Keratinocyte (primary cell): Measurements from ENCODE around the gene ELOVL6. TPM values are rescaled to one million over a fixed set of nuclear protein-coding genes. Genes with fewer than 3 reads are reported as not detected.

Experiments
- DNase-seq: peaks from one replicate; pipeline ENCODE4 v3.0.0-alpha.2; 2011; ENCODE audit warnings: low read depth, missing footprints, low spot score
- FAIRE-seq: peaks from 2 replicates; lab custom pipeline; 2011; peaks lifted over from hg19 to GRCh38; lab: Jason Lieb, UNC
- H2AFZ ChIP-seq: 2 replicates; pipeline ENCODE4 v1.6.0; 2012; ENCODE audit warnings: low read length, control low read depth, inconsistent platforms; ENCODE audit not compliant: control insufficient read depth
- H3K27ac ChIP-seq: 2 replicates; pipeline ENCODE4 v1.5.1; 2011; ENCODE audit warnings: low read length; ENCODE audit not compliant: control insufficient read depth, insufficient read depth
- H3K27me3 ChIP-seq: 3 replicates; pipeline ENCODE4 v1.6.0; 2011; ENCODE audit warnings: low read length; ENCODE audit not compliant: control insufficient read depth, insufficient read depth; ENCODE audit errors: extremely low read depth
- H3K36me3 ChIP-seq, 2 experiments: 2 replicates in 1 of 2; 3 replicates in 1 of 2; pipeline ENCODE4 v1.5.1; 2011; ENCODE audit warnings: low read length in 2 of 2, mild to moderate bottlenecking in 1 of 2; ENCODE audit not compliant: control insufficient read depth in 2 of 2, insufficient read depth in 2 of 2; ENCODE audit errors: extremely low read depth in 1 of 2
- H3K4me1 ChIP-seq: 3 replicates; pipeline ENCODE4 v1.5.1; 2011; ENCODE audit warnings: low read length; ENCODE audit not compliant: control insufficient read depth, insufficient read depth; ENCODE audit errors: extremely low read depth
- H3K4me2 ChIP-seq: 3 replicates; pipeline ENCODE4 v1.6.0; 2011; ENCODE audit warnings: low read depth, low read length; ENCODE audit not compliant: control insufficient read depth, insufficient read depth; ENCODE audit errors: extremely low read depth
- H3K4me3 ChIP-seq, 3 experiments: fragments of 200-600 bp in 1 of 3; sonication (generic) in 1 of 3; 2 replicates in 2 of 3; 3 replicates in 1 of 3; pipeline ENCODE4 v1.5.1; 2011 to 2016; ENCODE audit warnings: low read length in 3 of 3, mild to moderate bottlenecking in 3 of 3, control low read depth in 2 of 3, inconsistent platforms in 1 of 3, low read depth in 1 of 3, mixed read lengths in 1 of 3, mixed run types in 1 of 3, moderate library complexity in 1 of 3; ENCODE audit not compliant: control insufficient read depth in 2 of 3, insufficient read depth in 2 of 3; ENCODE audit errors: extremely low read depth in 1 of 3
- H3K79me2 ChIP-seq: 2 replicates; pipeline ENCODE4 v1.6.0; 2012; ENCODE audit warnings: low read length; ENCODE audit not compliant: control insufficient read depth, insufficient read depth
- H3K9ac ChIP-seq: 3 replicates; pipeline ENCODE4 v1.6.0; 2011; ENCODE audit warnings: low read length; ENCODE audit not compliant: control insufficient read depth, insufficient read depth; ENCODE audit errors: extremely low read depth
- H3K9me1 ChIP-seq: 3 replicates; pipeline ENCODE4 v1.6.0; 2011; ENCODE audit warnings: low read length; ENCODE audit not compliant: control insufficient read depth, insufficient read depth; ENCODE audit errors: extremely low read depth
- H3K9me3 ChIP-seq: 2 replicates; pipeline ENCODE4 v1.5.1; 2012; ENCODE audit warnings: low read depth, low read length; ENCODE audit not compliant: control insufficient read depth
- H4K20me1 ChIP-seq: 3 replicates; pipeline ENCODE4 v1.6.0; 2011; ENCODE audit warnings: low read length; ENCODE audit not compliant: control insufficient read depth, insufficient read depth; ENCODE audit errors: extremely low read depth
- EZH2 ChIP-seq: IDR thresholded peaks from one replicate; pipeline ENCODE4 v1.6.1; 2012; ENCODE audit warnings: inconsistent platforms, mild to moderate bottlenecking, low read length, moderate library complexity
- dilution Hi-C: fragments of 300-500 bp; cut with MboI; formaldehyde crosslinking; loops from one replicate; pipeline ENCODE4 v1.7.0; 2020; ENCODE audit warnings: low sequenced_read_pairs; ENCODE audit not compliant: extremely low pct_ligation_motif_present
- polyA plus RNA-seq, 5 experiments: library from polyadenylated mRNA; depleted of rRNA in 3 of 5; stranded (reverse) in 3 of 5; stranded (forward) in 1 of 5; unstranded in 1 of 5; fragments of >200 nt; gene quantifications; 1 replicate in 1 of 5; 2 replicates in 3 of 5; 3 replicates in 1 of 5; pipeline versions ENCODE4 v1.2.1 to v1.2.3, GENCODE V29; 2011 to 2012; ENCODE audit warnings: missing spikeins in 2 of 5, low read depth in 1 of 5, low replicate concordance in 1 of 5
- TF ChIP-seq, protein P1 (sequence below), 3 experiments: IDR thresholded peaks in 1 of 3; conservative IDR thresholded peaks in 1 of 3; optimal IDR thresholded peaks in 1 of 3; 2 replicates in 2 of 3; 3 replicates in 1 of 3; pipeline versions ENCODE3 to v1.5.1; 2011; ENCODE audit warnings: low read length in 3 of 3, mild to moderate bottlenecking in 3 of 3, moderate library complexity in 2 of 3, control low read depth in 1 of 3, inconsistent platforms in 1 of 3; ENCODE audit not compliant: insufficient read depth in 2 of 3; ENCODE audit errors: extremely low read depth in 1 of 3

The ELOVL6 gene
- polyA plus RNA-seq, 1 donor (not counting 4 experiments of a cell fraction or from before 2014, with no cell fraction given): 65.9 TPM

DNA sequence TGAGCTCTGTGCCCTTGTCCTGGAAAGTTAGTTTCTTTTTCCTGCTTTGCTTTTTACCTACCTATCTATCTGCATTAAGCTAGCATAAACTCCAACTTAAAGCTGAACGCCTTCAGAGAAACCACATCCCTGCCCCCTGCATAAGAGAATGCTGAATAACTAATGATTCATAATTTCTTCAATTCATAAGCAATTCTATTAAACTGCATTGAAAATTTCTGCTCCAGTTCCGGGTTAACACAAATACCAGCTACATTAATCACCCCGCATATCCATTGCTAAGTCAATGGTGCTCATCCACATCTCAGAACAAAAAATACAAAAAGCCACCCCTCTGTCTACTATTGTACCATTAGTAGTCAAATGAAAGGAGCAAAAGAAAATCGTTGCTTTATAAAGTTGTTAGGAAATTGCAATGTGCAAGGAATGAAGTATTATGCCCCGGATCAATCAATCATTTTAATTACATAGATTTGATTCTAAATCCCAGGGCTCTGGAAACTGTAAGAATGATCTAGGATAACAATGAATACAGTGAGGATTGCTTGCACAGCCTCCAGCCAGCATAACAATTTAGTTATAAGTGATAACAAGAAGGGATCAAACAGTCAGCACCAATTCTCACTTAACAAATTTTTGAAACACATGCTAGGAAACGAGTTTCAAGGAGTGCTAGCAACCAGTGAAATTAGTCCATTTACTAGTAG lies 106.8 kb downstream of the ELOVL6 start:
- no peaks in the 10 kb centered on the region for H3K9me3 ChIP-seq
- peak; percentile 60 for DNase-seq
- no peaks in the 10 kb centered on the region for H4K20me1 ChIP-seq
- H3K4me3 ChIP-seq: peak overlapping the region in 1 of 3 experiments; percentile 50
- H3K4me1 ChIP-seq: peaks cover 58% of the 10 kb centered on the region
- no peaks in the 10 kb centered on the region for H3K9me1 ChIP-seq
- H3K4me2 ChIP-seq: peak overlapping the region; percentile 75
- TF ChIP-seq, protein P1, sequence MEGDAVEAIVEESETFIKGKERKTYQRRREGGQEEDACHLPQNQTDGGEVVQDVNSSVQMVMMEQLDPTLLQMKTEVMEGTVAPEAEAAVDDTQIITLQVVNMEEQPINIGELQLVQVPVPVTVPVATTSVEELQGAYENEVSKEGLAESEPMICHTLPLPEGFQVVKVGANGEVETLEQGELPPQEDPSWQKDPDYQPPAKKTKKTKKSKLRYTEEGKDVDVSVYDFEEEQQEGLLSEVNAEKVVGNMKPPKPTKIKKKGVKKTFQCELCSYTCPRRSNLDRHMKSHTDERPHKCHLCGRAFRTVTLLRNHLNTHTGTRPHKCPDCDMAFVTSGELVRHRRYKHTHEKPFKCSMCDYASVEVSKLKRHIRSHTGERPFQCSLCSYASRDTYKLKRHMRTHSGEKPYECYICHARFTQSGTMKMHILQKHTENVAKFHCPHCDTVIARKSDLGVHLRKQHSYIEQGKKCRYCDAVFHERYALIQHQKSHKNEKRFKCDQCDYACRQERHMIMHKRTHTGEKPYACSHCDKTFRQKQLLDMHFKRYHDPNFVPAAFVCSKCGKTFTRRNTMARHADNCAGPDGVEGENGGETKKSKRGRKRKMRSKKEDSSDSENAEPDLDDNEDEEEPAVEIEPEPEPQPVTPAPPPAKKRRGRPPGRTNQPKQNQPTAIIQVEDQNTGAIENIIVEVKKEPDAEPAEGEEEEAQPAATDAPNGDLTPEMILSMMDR (optimal IDR thresholded peaks at IDR 0.05 in 1 of 3, IDR thresholded peaks at IDR 0.05 in 1 of 3, conservative IDR thresholded peaks at IDR 0.05 in 1 of 3; ENCODE audit: extremely low read depth in 1 of 3, insufficient read depth in 2 of 3, low read length in 3 of 3): no peak
- TF ChIP-seq EZH2: no peak
- H3K27ac ChIP-seq: peak overlapping the region; percentile 89
- peaks cover 8% of the 10 kb centered on the region for H3K79me2 ChIP-seq
- peak overlapping the region; percentile 4 for H2AFZ ChIP-seq
- no peaks in the 10 kb centered on the region for H3K27me3 ChIP-seq
- peak overlapping the region; percentile 48 for H3K9ac ChIP-seq
- no peaks in the 10 kb centered on the region for H3K36me3 ChIP-seq
- dilution Hi-C loops: no loop called here
- peak; percentile 83 for FAIRE-seq

DNA sequence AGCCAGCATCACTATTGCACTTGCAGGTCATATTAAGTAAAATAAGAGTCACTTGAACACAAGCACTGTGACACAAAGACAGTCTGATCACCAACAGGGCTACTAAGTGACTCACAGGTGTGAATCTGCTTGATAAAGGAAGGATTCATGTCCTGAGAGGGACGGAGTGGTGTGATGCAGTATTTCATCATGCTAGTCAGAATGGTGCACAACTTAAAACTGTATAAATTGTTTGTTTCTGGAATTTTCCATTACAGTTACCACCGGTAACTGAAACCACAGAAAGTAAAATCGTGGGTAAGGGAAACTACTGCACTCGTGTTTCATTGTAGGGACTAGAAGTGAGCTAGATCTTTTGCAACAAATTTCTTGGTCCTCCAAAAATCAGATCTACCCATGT lies 109.7 kb downstream of the ELOVL6 start:
- FAIRE-seq: peak; percentile 67
- Histone ChIP-seq H3K27ac (peak overlapping the region; percentile 43), H2AFZ (no peak overlapping the region), H3K27me3 (no peaks in the 10 kb centered on the region), H3K4me2 (no peak overlapping the region), H3K9me3 (no peaks in the 10 kb centered on the region), H3K9ac (no peak overlapping the region), H3K79me2 (peaks cover 5% of the 10 kb centered on the region), H3K4me1 (peaks cover 70% of the 10 kb centered on the region), H3K36me3 (peaks cover 0 to 2% of the 10 kb centered on the region in 2 experiments), H3K9me1 (no peaks in the 10 kb centered on the region), H3K4me3 (no peak overlapping the region), H4K20me1 (no peaks in the 10 kb centered on the region)
- TF ChIP-seq, protein P1 (optimal IDR thresholded peaks at IDR 0.05 in 1 of 3, IDR thresholded peaks at IDR 0.05 in 1 of 3, conservative IDR thresholded peaks at IDR 0.05 in 1 of 3; ENCODE audit: extremely low read depth in 1 of 3, insufficient read depth in 2 of 3, low read length in 3 of 3): no peak
- no peak for TF ChIP-seq EZH2
- dilution Hi-C loops: no loop called here
- peak; percentile 23 for DNase-seq
